Measurements from ENCODE around the gene KLK5.

- TF ChIP-seq, protein P1, sequence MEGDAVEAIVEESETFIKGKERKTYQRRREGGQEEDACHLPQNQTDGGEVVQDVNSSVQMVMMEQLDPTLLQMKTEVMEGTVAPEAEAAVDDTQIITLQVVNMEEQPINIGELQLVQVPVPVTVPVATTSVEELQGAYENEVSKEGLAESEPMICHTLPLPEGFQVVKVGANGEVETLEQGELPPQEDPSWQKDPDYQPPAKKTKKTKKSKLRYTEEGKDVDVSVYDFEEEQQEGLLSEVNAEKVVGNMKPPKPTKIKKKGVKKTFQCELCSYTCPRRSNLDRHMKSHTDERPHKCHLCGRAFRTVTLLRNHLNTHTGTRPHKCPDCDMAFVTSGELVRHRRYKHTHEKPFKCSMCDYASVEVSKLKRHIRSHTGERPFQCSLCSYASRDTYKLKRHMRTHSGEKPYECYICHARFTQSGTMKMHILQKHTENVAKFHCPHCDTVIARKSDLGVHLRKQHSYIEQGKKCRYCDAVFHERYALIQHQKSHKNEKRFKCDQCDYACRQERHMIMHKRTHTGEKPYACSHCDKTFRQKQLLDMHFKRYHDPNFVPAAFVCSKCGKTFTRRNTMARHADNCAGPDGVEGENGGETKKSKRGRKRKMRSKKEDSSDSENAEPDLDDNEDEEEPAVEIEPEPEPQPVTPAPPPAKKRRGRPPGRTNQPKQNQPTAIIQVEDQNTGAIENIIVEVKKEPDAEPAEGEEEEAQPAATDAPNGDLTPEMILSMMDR (IDR thresholded peaks at IDR 0.05), result no peak
- no peak for TF ChIP-seq POLR2A (IDR thresholded peaks at IDR 0.05)
Measured at GRCh38 chr19:50975766-50976165, 22.9 kb upstream of the KLK5 start.

All from Peyer's patch (tissue), 4 donors.